Trophoblast cell (in vitro differentiated cells and primary cell): ENCODE results near the gene CEACAM1.

Experiments used
- DNase-seq, 2 donors: peaks; one replicate each; pipeline ENCODE4 v3.0.0-alpha.2; 2016
- H2AFZ ChIP-seq: 2 replicates; pipeline ENCODE4 v1.6.1; 2013; ENCODE audit warnings: low read length, moderate library complexity, mild to moderate bottlenecking; ENCODE audit not compliant: insufficient read depth, poor library complexity
- H2AK5ac ChIP-seq: 2 replicates; pipeline ENCODE4 v1.6.1; 2013; ENCODE audit warnings: mild to moderate bottlenecking, low read length
- H2BK120ac ChIP-seq: 2 replicates; pipeline ENCODE4 v1.6.1; 2013; ENCODE audit warnings: low read length, mild to moderate bottlenecking, moderate library complexity; ENCODE audit not compliant: insufficient read depth, poor library complexity
- H2BK12ac ChIP-seq: 2 replicates; pipeline ENCODE4 v1.6.1; 2013; ENCODE audit warnings: mild to moderate bottlenecking, low read length, moderate library complexity
- H2BK5ac ChIP-seq: 2 replicates; pipeline ENCODE4 v1.6.1; 2013; ENCODE audit warnings: low read length, low read depth, moderate library complexity, mild to moderate bottlenecking; ENCODE audit not compliant: poor library complexity
- H3K14ac ChIP-seq: 2 replicates; pipeline ENCODE4 v1.6.1; 2013; ENCODE audit warnings: mild to moderate bottlenecking, low read length
- H3K18ac ChIP-seq: 2 replicates; pipeline ENCODE4 v1.6.1; 2013; ENCODE audit warnings: mild to moderate bottlenecking, low read length
- H3K23ac ChIP-seq: 2 replicates; pipeline ENCODE4 v1.6.1; 2013; ENCODE audit warnings: low read length
- H3K27ac ChIP-seq: 2 replicates; pipeline ENCODE4 v1.5.1; 2013; ENCODE audit warnings: low read depth, mild to moderate bottlenecking, inconsistent platforms, low read length, moderate library complexity
- H3K27me3 ChIP-seq: 2 replicates; pipeline ENCODE4 v1.6.1; 2013; ENCODE audit warnings: inconsistent platforms, mild to moderate bottlenecking, low read length, moderate library complexity; ENCODE audit not compliant: insufficient read depth
- H3K36me3 ChIP-seq, 2 experiments: 1 replicate in 1 of 2; 2 replicates in 1 of 2; pipeline ENCODE4 v1.6.1; 2013; ENCODE audit warnings: low read length in 2 of 2, mild to moderate bottlenecking in 2 of 2, moderate library complexity in 1 of 2; ENCODE audit not compliant: insufficient read depth in 2 of 2, control insufficient read depth in 1 of 2
- H3K4ac ChIP-seq: 2 replicates; pipeline ENCODE4 v1.6.1; 2013; ENCODE audit warnings: low read depth, mild to moderate bottlenecking, low read length, moderate library complexity
- H3K4me1 ChIP-seq, 2 experiments: 1 replicate in 1 of 2; 2 replicates in 1 of 2; pipeline ENCODE4 v1.6.1; 2013; ENCODE audit warnings: low read length in 2 of 2, mild to moderate bottlenecking in 2 of 2, moderate library complexity in 1 of 2; ENCODE audit not compliant: insufficient read depth in 2 of 2, control insufficient read depth in 1 of 2
- H3K4me2 ChIP-seq: 2 replicates; pipeline ENCODE4 v1.6.1; 2013; ENCODE audit warnings: inconsistent platforms, mild to moderate bottlenecking, low read length, moderate library complexity
- H3K4me3 ChIP-seq: 2 replicates; pipeline ENCODE4 v1.5.1; 2013; ENCODE audit warnings: mild to moderate bottlenecking, low read depth, low read length, inconsistent platforms
- H3K79me1 ChIP-seq: one replicate; pipeline ENCODE4 v1.6.1; 2013; ENCODE audit warnings: low read length
- H3K79me2 ChIP-seq: 2 replicates; pipeline ENCODE4 v1.6.1; 2013; ENCODE audit warnings: low read length, mild to moderate bottlenecking; ENCODE audit not compliant: control insufficient read depth, insufficient read depth, poor library complexity
- H3K9ac ChIP-seq: 2 replicates; pipeline ENCODE4 v1.6.1; 2013; ENCODE audit warnings: mild to moderate bottlenecking, low read length
- H3K9me3 ChIP-seq: 2 replicates; pipeline ENCODE4 v1.6.1; 2013; ENCODE audit warnings: low read depth, mild to moderate bottlenecking, control low read depth, inconsistent platforms, low read length; ENCODE audit not compliant: insufficient read depth
- H4K12ac ChIP-seq: 2 replicates; pipeline ENCODE4 v1.6.1; 2013; ENCODE audit warnings: low read depth, mild to moderate bottlenecking, low read length, moderate library complexity
- H4K8ac ChIP-seq: 2 replicates; pipeline ENCODE4 v1.6.1; 2013; ENCODE audit warnings: low read depth, mild to moderate bottlenecking, low read length, moderate library complexity
- H4K91ac ChIP-seq: one replicate; pipeline ENCODE4 v1.6.1; 2013; ENCODE audit warnings: low read depth, mild to moderate bottlenecking, low read length, moderate library complexity
- WGBS: extraction: QIAGEN DNeasy Blood & Tissue Kit; methylation state at CpG from one replicate; pipeline ENCODE4 v1.1.7; 2013; ENCODE audit warnings: missing lambda C conversion rate; ENCODE audit not compliant: insufficient read length, insufficient coverage; ENCODE audit errors: extremely low coverage; 5-methylcytosine and 5-hydroxymethylcytosine counted together

The CEACAM1 gene

DNA sequence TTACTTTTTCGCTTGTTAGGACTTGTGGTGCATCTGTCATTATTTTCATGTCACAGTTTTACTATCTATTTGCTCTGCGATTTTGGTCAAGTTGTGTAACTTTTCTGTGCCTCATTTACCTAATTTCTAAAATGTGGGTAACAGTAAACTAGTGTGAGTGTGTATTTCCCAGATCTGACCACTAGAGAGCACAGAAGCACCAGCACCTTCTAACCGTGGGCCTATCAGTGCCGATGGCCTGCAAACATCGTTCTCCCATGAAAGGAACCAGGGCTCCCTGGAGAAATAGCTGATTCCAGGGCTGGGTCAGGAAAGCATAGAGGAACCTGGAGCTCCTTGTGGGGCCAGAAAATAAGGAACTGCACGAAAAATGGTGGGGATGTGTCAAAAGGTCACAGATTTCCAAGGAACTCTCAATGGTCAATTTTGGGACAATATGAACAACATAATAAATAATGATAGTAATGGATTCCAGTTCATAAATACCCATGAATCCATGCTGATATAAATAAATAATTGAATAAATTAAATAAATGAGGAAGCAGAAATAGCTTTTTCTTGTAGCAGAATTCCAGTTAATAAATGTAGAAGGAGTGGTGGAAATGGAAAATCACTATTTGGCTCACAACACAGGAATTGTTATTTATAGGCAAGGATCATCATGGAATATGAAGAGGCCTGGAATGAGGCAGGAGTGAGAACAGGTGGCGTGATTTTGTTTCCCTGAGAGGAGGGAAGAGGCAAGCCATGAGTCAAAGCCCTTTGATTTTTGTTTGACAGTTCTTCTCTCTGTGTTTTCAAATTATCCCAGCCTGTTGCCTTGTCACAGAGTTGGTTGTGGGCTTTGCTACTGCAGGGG is 35.3 kb upstream of the CEACAM1 start:
- no peak overlapping the region for H4K8ac ChIP-seq
- no peak overlapping the region for H2AK5ac ChIP-seq
- no peak overlapping the region for H3K23ac ChIP-seq
- H2BK12ac ChIP-seq: no peak overlapping the region
- H2BK120ac ChIP-seq: no peak overlapping the region
- no peak overlapping the region for H2BK5ac ChIP-seq
- no peak overlapping the region for H4K12ac ChIP-seq
- H3K79me1 ChIP-seq: no peaks in the 10 kb centered on the region
- no peak overlapping the region for H3K14ac ChIP-seq
- no peaks in the 10 kb centered on the region for H3K36me3 ChIP-seq
- peak in 1 of 2 donors; percentile 68 for DNase-seq
- H3K4me3 ChIP-seq: no peak overlapping the region
- H3K18ac ChIP-seq: no peak overlapping the region
- no peaks in the 10 kb centered on the region for H3K79me2 ChIP-seq
- no peak overlapping the region for H2AFZ ChIP-seq
- no peaks in the 10 kb centered on the region for H3K4me1 ChIP-seq
- H3K27me3 ChIP-seq: no peaks in the 10 kb centered on the region
- H4K91ac ChIP-seq: no peak overlapping the region
- WGBS: no CpG with 5 or more reads among the region's 7 CpGs
- H3K4ac ChIP-seq: no peak overlapping the region
- H3K27ac ChIP-seq: no peak overlapping the region
- no peaks in the 10 kb centered on the region for H3K9me3 ChIP-seq
- H3K4me2 ChIP-seq: no peak overlapping the region
- H3K9ac ChIP-seq: no peak overlapping the region

DNA sequence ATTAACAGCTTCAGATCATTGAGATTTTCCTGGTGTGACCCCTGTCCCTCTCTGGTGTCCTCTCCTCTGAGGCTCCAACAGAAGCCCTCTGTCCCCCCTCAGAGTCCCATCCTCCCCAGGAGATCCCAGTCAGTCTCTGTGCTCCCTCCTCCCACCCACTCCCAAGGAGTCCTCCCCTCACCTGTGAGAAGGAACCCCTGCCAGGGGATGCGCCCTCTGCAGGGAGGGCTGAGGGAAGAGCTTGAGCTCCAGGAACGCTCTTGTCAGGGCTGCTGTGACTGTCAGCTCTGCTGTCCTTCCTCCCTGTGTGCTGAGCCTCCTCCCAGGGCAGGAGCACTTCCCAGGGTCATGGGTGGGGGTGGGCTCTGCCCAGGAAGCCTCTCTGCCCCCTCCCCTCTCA is 33.2 kb upstream of the CEACAM1 start:
- Histone ChIP-seq H3K9ac (no peak overlapping the region), H3K23ac (no peak overlapping the region), H4K8ac (no peak overlapping the region), H3K27ac (no peak overlapping the region), H2AK5ac (no peak overlapping the region), H2BK120ac (no peak overlapping the region), H4K12ac (no peak overlapping the region), H3K27me3 (no peaks in the 10 kb centered on the region), H3K14ac (no peak overlapping the region), H4K91ac (no peak overlapping the region), H3K9me3 (no peaks in the 10 kb centered on the region), H3K4me2 (no peak overlapping the region), H3K79me1 (no peaks in the 10 kb centered on the region), H3K4me3 (no peak overlapping the region), H2AFZ (no peak overlapping the region), H3K79me2 (no peaks in the 10 kb centered on the region), H3K18ac (no peak overlapping the region), H3K4ac (no peak overlapping the region), H2BK5ac (no peak overlapping the region), H3K4me1 (no peaks in the 10 kb centered on the region), H2BK12ac (no peak overlapping the region), H3K36me3 (no peaks in the 10 kb centered on the region)
- WGBS: no CpG with 5 or more reads among the region's 2 CpGs
- no peak for DNase-seq

DNA sequence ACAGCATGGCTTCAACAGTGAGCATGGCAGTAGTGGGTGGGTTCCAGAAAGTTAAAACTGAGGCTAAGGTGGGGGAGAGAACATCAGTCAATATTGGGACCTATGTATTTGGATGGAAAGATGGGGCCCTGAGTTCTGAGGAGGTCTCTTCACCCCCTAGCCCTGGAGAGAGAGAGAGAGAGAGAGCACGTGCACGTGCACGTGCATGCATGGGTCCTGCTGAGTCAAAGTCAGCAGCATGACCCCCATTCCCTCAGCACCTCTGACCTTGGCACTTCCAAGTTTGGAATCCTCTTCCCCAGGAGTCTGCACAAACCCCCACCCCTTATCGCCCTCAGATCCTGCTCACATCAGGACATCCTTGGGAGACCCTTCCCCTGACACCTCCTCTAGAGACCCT is 32.5 kb upstream of the CEACAM1 start:
- Histone ChIP-seq H3K9me3 (no peaks in the 10 kb centered on the region), H2BK12ac (no peak overlapping the region), H3K18ac (no peak overlapping the region), H3K4me1 (no peaks in the 10 kb centered on the region), H3K4me3 (no peak overlapping the region), H3K4me2 (no peak overlapping the region), H3K14ac (no peak overlapping the region), H3K27me3 (no peaks in the 10 kb centered on the region), H2BK120ac (no peak overlapping the region), H3K27ac (no peak overlapping the region), H3K4ac (no peak overlapping the region), H4K8ac (no peak overlapping the region), H3K23ac (no peak overlapping the region), H3K79me2 (no peaks in the 10 kb centered on the region), H2BK5ac (no peak overlapping the region), H3K36me3 (no peaks in the 10 kb centered on the region), H2AK5ac (no peak overlapping the region), H2AFZ (no peak overlapping the region), H4K12ac (no peak overlapping the region), H4K91ac (no peak overlapping the region), H3K9ac (no peak overlapping the region), H3K79me1 (no peaks in the 10 kb centered on the region)
- DNase-seq: no peak
- no CpG with 5 or more reads among the region's 4 CpGs for WGBS

DNA sequence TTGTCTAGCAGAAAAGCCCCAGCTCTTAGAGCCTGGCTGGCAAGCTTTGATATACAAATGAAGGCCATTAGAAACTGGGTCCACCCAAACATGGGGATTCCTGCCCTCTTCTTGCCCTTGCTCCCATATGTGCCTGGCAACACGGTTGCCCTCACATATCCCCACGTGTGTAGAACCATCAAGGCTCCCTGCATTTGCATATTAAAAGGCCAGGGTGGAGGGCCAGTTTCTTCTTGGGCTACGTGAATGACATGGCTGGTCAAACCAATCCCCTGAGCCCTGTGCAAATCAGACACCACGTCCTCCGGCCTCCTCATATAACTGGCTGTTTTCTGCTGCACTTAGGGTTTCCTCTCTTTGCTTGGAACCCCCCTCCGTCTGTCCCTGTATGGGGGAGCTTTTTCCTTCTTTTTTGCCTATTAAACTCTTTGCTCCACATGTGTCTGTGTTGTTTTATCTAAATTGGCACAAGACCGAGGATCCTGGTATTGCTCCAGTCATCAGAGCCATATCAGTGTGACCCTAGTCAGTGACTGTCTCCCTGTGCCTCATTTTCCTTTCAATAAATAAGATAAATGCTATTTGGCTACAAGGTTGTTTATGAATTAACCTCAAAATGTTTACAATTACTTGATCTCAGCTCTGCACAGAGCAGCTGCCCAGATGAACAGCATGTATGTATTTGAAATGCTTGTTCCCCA is 30.3 kb upstream of the CEACAM1 start:
- no peak for DNase-seq

More for the DNA sequence above, 30.3 kb upstream of the CEACAM1 start:
- H3K79me2 ChIP-seq: no peaks in the 10 kb centered on the region
- H4K91ac ChIP-seq: no peak overlapping the region
- H2AFZ ChIP-seq: no peak overlapping the region
- no peak overlapping the region for H3K4me3 ChIP-seq
- H2BK12ac ChIP-seq: no peak overlapping the region
- no peak overlapping the region for H3K9ac ChIP-seq
- H3K4me2 ChIP-seq: no peak overlapping the region
- H3K36me3 ChIP-seq: no peaks in the 10 kb centered on the region
- H4K8ac ChIP-seq: no peak overlapping the region
- no peak overlapping the region for H3K18ac ChIP-seq
- no peak overlapping the region for H3K23ac ChIP-seq
- no peaks in the 10 kb centered on the region for H3K79me1 ChIP-seq
- no peak overlapping the region for H3K14ac ChIP-seq
- H4K12ac ChIP-seq: no peak overlapping the region
- no peak overlapping the region for H2BK120ac ChIP-seq
- no CpG with 5 or more reads among the region's 7 CpGs for WGBS
- H2BK5ac ChIP-seq: no peak overlapping the region
- H3K4ac ChIP-seq: no peak overlapping the region
- H3K27ac ChIP-seq: no peak overlapping the region
- no peaks in the 10 kb centered on the region for H3K4me1 ChIP-seq
- no peak overlapping the region for H2AK5ac ChIP-seq
- H3K9me3 ChIP-seq: peaks cover 2% of the 10 kb centered on the region
- H3K27me3 ChIP-seq: no peaks in the 10 kb centered on the region
